GM12872 (cell line): Measurements from ENCODE around the gene CDKN1C.

Source experiments
- CTCF ChIP-seq: IDR thresholded peaks from 3 replicates; pipeline ENCODE4 v1.5.1; 2011; ENCODE audit warnings: low read depth, mild to moderate bottlenecking, low read length, moderate library complexity; ENCODE audit not compliant: insufficient read depth

Gene CDKN1C

GRCh38 chr11:2847561-2847960 lies 38.0 kb downstream of the CDKN1C start:
- TF ChIP-seq CTCF: no peak

DNA sequence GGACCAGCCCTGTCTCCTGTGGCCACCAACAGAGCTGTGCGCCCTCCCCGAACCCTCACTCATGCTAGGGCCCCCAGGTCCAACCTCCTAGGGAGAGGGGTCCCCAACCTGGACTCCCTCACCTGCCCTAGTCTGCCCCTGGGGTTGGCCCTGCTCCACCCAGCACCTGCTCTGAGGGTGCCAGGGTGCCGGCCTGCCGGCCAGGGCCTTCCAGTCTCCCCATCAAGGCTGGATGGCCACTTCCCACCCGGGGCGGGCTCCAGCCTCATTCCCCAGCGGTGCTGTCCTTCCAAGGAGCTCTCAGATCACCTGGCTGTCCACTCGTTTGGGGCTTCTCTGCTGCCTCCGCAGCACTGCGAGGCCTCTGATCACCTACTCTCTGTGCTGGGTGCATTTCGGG lies 39.1 kb downstream of the CDKN1C start:
- no peak for TF ChIP-seq CTCF

DNA sequence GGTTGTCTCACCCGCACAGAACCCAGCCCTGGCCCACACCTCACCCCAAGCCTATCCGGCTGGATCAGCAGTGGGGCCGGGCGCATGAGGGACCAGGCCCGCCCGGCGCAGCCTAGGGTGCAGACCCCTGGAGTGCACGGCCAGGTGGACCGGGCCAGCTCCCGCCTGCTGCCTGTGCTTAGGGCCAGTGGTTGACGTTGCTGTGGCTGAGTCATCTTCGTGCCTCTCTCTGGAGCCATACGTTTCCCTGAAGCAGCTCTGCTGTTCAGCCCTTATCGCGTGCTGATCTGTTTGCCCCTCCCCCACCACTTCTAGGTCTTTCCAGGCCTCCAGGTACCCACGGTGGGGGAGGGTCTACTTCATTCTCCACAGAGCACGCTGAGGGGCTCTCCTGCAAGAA lies 39.5 kb downstream of the CDKN1C start:
- no peak for TF ChIP-seq CTCF

DNA sequence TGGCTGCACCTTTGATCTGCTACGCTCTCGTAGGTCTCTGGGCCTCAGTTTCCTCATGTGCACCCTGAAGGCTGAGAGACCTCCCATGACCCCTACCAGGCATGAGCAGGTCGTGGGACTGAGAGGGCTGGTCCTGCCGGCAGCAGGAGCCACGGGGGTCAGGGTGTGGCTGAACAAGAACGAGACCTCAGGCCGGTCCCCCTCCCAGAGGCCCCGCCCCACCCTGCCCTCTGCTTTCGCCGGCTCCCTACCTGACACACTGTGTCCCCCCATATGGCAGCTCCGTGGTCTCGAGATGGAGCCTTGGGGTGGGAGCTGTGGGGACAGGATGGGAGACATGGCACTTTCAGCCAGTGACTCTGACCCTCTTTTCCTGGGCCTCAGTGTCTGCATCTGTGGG lies 40.6 kb downstream of the CDKN1C start:
- TF ChIP-seq CTCF: no peak

DNA sequence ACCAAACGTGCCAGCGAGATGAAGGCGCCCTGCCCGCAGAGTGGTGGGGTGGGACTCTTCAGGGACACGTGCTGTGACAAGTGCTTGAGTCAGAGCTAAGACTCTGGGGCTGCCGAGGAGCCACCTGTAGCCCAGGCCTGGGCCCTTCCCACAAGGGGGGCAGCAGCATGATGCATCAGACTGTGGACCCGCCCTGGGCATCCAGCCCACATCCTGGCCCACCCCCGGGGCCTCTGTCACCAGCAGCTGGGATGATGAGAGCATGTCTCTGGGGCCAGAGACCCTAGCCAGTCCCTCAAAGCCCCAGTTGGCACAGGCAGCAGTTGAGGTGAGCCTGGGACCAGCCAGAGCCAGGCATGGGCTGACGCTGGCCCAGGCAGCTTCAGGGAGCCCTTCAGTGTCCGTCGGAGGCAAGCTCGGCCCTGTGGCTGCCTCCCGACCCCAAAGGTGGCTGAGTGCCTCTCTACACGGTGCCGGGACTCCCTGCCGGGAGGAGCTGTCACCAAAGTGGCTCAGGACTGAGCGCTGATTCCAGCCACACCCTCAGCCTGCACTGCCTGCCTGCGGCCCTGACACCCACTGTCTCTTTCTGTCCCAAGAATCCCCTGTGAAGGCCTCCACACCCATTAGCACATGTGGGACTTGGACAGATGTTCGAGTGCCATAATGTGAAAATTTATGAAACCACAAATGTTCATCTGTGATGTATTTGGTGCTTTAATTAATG lies 41.3 kb downstream of the CDKN1C start:
- TF ChIP-seq CTCF: no peak

- no peak for TF ChIP-seq CTCF
These were observed 42.0 kb downstream of the CDKN1C start for GRCh38 chr11:2843551-2843950.

DNA sequence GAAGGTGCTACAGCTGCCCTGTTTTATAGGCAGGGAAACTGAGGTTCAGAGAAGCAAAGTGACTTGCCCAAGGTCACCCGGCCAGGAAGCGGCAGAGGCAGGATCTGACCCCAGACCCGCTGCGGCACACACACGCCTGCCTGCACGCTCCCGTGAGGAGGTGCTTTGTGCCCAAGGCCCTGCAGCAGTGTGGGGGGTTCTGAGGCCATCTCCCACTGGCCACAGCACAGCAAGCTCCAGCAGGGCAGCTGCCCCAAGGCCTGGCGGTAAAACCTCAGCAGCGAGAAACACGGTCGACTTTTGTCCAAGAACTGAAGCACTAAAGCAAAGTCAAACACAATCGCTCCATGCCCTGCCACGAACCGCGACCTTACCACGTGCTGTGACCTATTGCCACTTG lies 42.7 kb downstream of the CDKN1C start:
- no peak for TF ChIP-seq CTCF
